K562 (cell line): ENCODE results near the gene MXI1. TPM values are rescaled to one million over a fixed set of nuclear protein-coding genes. Genes with fewer than 3 reads are reported as not detected.

Experiments
- ATAC-seq: fragments of 200-7000 bp; cut with Tn5 transposase; 3 replicates; pipeline ENCODE4 v1.9.1; 2020; ENCODE audit warnings: moderate library complexity
- BruUV-seq: library from RNA; stranded (reverse); fragments of 400-500 nt; replicated peaks from 2 replicates; lab custom pipeline; 2021; lab: Mats Ljungman, UMichigan
- CTCF ChIA-PET: fragments of 300-600 bp; formaldehyde crosslinking; extraction: SDS; loops from one replicate; lab custom pipeline; 2021; ENCODE audit warnings: low intra/inter-chr PET ratio; lab: Yijun Ruan, JAX
- POLR2A ChIA-PET: fragments of 300-600, 350-650 bp; sonication (Branson Sonifier 250); formaldehyde crosslinking; extraction: SDS; loops from one replicate; lab custom pipeline; 2021; ENCODE audit warnings: antibody characterized with exemption, inconsistent platforms; lab: Yijun Ruan, JAX
- DNase-seq, 4 experiments: peaks; one replicate each; pipeline versions ENCODE4 v3.0.0 to v3.0.0-alpha.2; 2011 to 2018; ENCODE audit warnings: low spot score in 3 of 4, mixed read lengths in 3 of 4; ENCODE audit errors: extremely low read depth in 1 of 4
- FAIRE-seq: peaks from 2 replicates; lab custom pipeline; 2011; peaks lifted over from hg19 to GRCh38; lab: Jason Lieb, UNC
- H2AFZ ChIP-seq: 2 replicates; pipeline ENCODE4 v1.6.0; 2011; ENCODE audit warnings: low read depth, low read length, control low read depth, inconsistent platforms
- H3K27ac ChIP-seq: fragments of 200-600 bp; 3 replicates; pipeline ENCODE4 v1.8.0; 2011; ENCODE audit warnings: low read depth, mild to moderate bottlenecking, control low read depth, inconsistent platforms, low read length, moderate library complexity, mixed read lengths; ENCODE audit errors: extremely low read depth
- H3K27me3 ChIP-seq, 2 experiments: fragments of 300-600 bp in 1 of 2; 2 replicates in 1 of 2; 3 replicates in 1 of 2; pipeline versions ENCODE4 v1.6.0 to v1.8.0; 2011; ENCODE audit warnings: inconsistent platforms in 2 of 2, low read length in 2 of 2, mild to moderate bottlenecking in 1 of 2, mixed read lengths in 1 of 2, moderate library complexity in 1 of 2; ENCODE audit not compliant: control insufficient read depth in 2 of 2, insufficient read depth in 2 of 2
- H3K36me3 ChIP-seq: fragments of 300-600 bp; 3 replicates; pipeline ENCODE4 v1.8.0; 2011; ENCODE audit warnings: mild to moderate bottlenecking, low read length, inconsistent platforms; ENCODE audit not compliant: control insufficient read depth, insufficient read depth
- H3K4me1 ChIP-seq, 2 experiments: fragments of 200-600 bp in 1 of 2; replicated peaks in 1 of 2; 2 replicates in 1 of 2; 3 replicates in 1 of 2; pipeline versions ENCODE4 v1.5.1 to v1.8.0; 2011; ENCODE audit warnings: inconsistent platforms in 2 of 2, low read length in 2 of 2, mild to moderate bottlenecking in 1 of 2, mixed read lengths in 1 of 2, moderate library complexity in 1 of 2; ENCODE audit not compliant: control insufficient read depth in 2 of 2, insufficient read depth in 2 of 2
- H3K4me2 ChIP-seq: 2 replicates; pipeline ENCODE4 v1.6.1; 2011; ENCODE audit warnings: low read length, control low read depth, inconsistent platforms, mixed read lengths; ENCODE audit not compliant: insufficient read depth
- H3K4me3 ChIP-seq: fragments of 200-600 bp; sonication (generic), shearing (Covaris generic); 2 replicates; pipeline ENCODE4 v1.5.1; 2016; ENCODE audit warnings: control low read depth, inconsistent platforms
- H3K79me2 ChIP-seq: fragments of 200-600 bp; 3 replicates; pipeline ENCODE4 v1.8.0; 2011; ENCODE audit warnings: low read length, inconsistent platforms; ENCODE audit not compliant: control insufficient read depth, insufficient read depth
- H3K9ac ChIP-seq, 2 experiments: 2 replicates each; pipeline versions ENCODE4 v1.6.0 to v1.6.1; 2011; ENCODE audit warnings: low read depth in 2 of 2, low read length in 2 of 2, control low read depth in 1 of 2, inconsistent platforms in 1 of 2, mild to moderate bottlenecking in 1 of 2, mixed read lengths in 1 of 2; ENCODE audit not compliant: insufficient read depth in 1 of 2
- H3K9me1 ChIP-seq: one replicate; pipeline ENCODE4 v1.6.0; 2011; ENCODE audit warnings: inconsistent platforms, mild to moderate bottlenecking, low read length, moderate library complexity; ENCODE audit not compliant: control insufficient read depth, insufficient read depth
- H3K9me3 ChIP-seq: replicated peaks from 2 replicates; pipeline ENCODE4 v1.5.1; 2011; ENCODE audit warnings: low read depth, low read length, inconsistent platforms; ENCODE audit not compliant: control insufficient read depth, insufficient read depth
- H4K20me1 ChIP-seq: replicated peaks from 2 replicates; pipeline ENCODE4 v1.6.1; 2011; ENCODE audit warnings: low read length, inconsistent platforms, mixed read lengths; ENCODE audit not compliant: control insufficient read depth, insufficient read depth
- BHLHE40 ChIP-seq: IDR thresholded peaks from 2 replicates; pipeline ENCODE4 v1.6.1; 2011; ENCODE audit warnings: low read length, improper control_type of control experiment
- CBX1 ChIP-seq: sonication (generic); IDR thresholded peaks from 2 replicates; pipeline ENCODE4 v1.6.1; 2016; ENCODE audit warnings: antibody characterized with exemption, low read depth, mild to moderate bottlenecking
- CEBPB ChIP-seq: fragments of 450-650 bp; IDR thresholded peaks from 2 replicates; pipeline ENCODE4 v1.6.1; 2016; ENCODE audit warnings: missing genetic modification characterization, missing compliant biosample characterization
- E2F4 ChIP-seq: sonication (generic); formaldehyde crosslinking; IDR thresholded peaks from 2 replicates; pipeline ENCODE4 v1.8.0; 2022; ENCODE audit warnings: mild to moderate bottlenecking, low read depth, missing genetic modification reagents
- MTF1 ChIP-seq: fragments of 250-450 bp; sonication (Bioruptor Pico); IDR thresholded peaks from 2 replicates; pipeline ENCODE4 v1.9.0; 2021; ENCODE audit warnings: moderate library complexity, mild to moderate bottlenecking, inconsistent platforms, borderline replicate concordance
- NR1H2 ChIP-seq: sonication (generic); formaldehyde crosslinking; IDR thresholded peaks from 2 replicates; pipeline ENCODE4 v1.4.0; 2020; ENCODE audit warnings: mild to moderate bottlenecking, missing genetic modification reagents
- NR2C1 ChIP-seq, 2 experiments: fragments of 450-650 bp; IDR thresholded peaks; 2 replicates each; pipeline ENCODE4 v1.6.1; 2017; ENCODE audit warnings: mild to moderate bottlenecking in 2 of 2, antibody characterized with exemption in 1 of 2, inconsistent platforms in 1 of 2, missing compliant biosample characterization in 1 of 2, missing genetic modification characterization in 1 of 2
- PHF8 ChIP-seq: fragments of 200-600 bp; sonication (generic); IDR thresholded peaks from 2 replicates; pipeline ENCODE4 v1.6.1; 2012; ENCODE audit warnings: mixed run types, mild to moderate bottlenecking, inconsistent platforms, low read length, moderate library complexity, borderline replicate concordance
- POLR3A ChIP-seq: IDR thresholded peaks from 2 replicates; pipeline ENCODE4 v1.6.1; 2011; ENCODE audit warnings: borderline replicate concordance, mild to moderate bottlenecking, moderate library complexity; ENCODE audit not compliant: insufficient read length, insufficient read depth; ENCODE audit errors: extremely low read depth
- RBM39 ChIP-seq: fragments of 200-400 bp; formaldehyde crosslinking; optimal IDR thresholded peaks from 2 replicates; pipeline ENCODE3; 2018; ENCODE audit warnings: low read depth, low read length
- RNF2 ChIP-seq: sonication (generic); IDR thresholded peaks from 2 replicates; pipeline ENCODE4 v1.6.1; 2016
- SP1 ChIP-seq: sonication (generic); formaldehyde crosslinking; IDR thresholded peaks from 2 replicates; pipeline ENCODE4 v1.8.1; 2022; ENCODE audit warnings: mild to moderate bottlenecking, missing genetic modification reagents
- THRB ChIP-seq: fragments of 450-650 bp; formaldehyde crosslinking; conservative IDR thresholded peaks from 2 replicates; pipeline ENCODE4 v1.4.0; 2022; ENCODE audit warnings: mild to moderate bottlenecking, missing genetic modification characterization
- ZNF436 ChIP-seq: fragments of 250-450, 450-650 bp; sonication (Bioruptor Pico); formaldehyde crosslinking; IDR thresholded peaks from 2 replicates; pipeline ENCODE4 v1.7.0; 2020; ENCODE audit warnings: mild to moderate bottlenecking
- ZNF655 ChIP-seq: fragments of 250-450 bp; sonication (Bioruptor Pico); IDR thresholded peaks from 2 replicates; pipeline ENCODE4 v1.5.0; 2021
- ZNF695 ChIP-seq: fragments of 450-650 bp; formaldehyde crosslinking; IDR thresholded peaks from 2 replicates; pipeline ENCODE4 v1.4.0; 2020; ENCODE audit warnings: mild to moderate bottlenecking, moderate library complexity
- ZNF79 ChIP-seq: fragments of 250-450 bp; sonication (Bioruptor Pico); IDR thresholded peaks from 2 replicates; pipeline ENCODE4 v1.4.0; 2020; ENCODE audit warnings: low read depth, mild to moderate bottlenecking, moderate library complexity
- WGBS: fragments of 100-300 bp; shearing (Covaris generic); methylation state at CpG from one replicate; pipeline ENCODE4 v1.1.6; 2016; ENCODE audit warnings: low coverage, mixed read lengths; ENCODE audit not compliant: insufficient coverage; ENCODE audit errors: missing lambda C conversion rate; 5-methylcytosine and 5-hydroxymethylcytosine counted together
- in situ Hi-C: fragments of 300-500 bp; cut with MboI; formaldehyde crosslinking; loops from 4 replicates; pipeline ENCODE4 v1.15.0; 2018; ENCODE audit warnings: inconsistent platforms, mixed read lengths
- intact Hi-C: fragments of 100-400 bp; cut with micrococcal nuclease; formaldehyde crosslinking; loops from 2 replicates; pipeline ENCODE4 v1.14.2; 2022
- polyA plus RNA-seq, 8 experiments: library from polyadenylated mRNA; depleted of rRNA in 4 of 8; stranded (reverse) in 5 of 8; unstranded in 3 of 8; fragments of >200 nt; fragmentation: Nextera tagmentation in 2 of 8; fragmentation: Illumina TruSeq in 1 of 8; extraction: Ambion mirVana in 2 of 8; extraction: Trizol in 1 of 8; gene quantifications; 2 replicates each; pipeline versions ENCODE4 v1.2.1 to v1.2.3, GENCODE V29; 2011 to 2014; ENCODE audit warnings: inconsistent platforms in 1 of 8, missing spikeins in 1 of 8
- total RNA-seq, 7 experiments: library from RNA; depleted of rRNA in 6 of 7; stranded (reverse); fragments of >200 nt in 6 of 7; fragmentation: Illumina TruSeq in 2 of 7; extraction: Trizol in 2 of 7; gene quantifications; 2 replicates each; pipeline versions ENCODE4 v1.2.1 to v1.2.3, GENCODE V29; 2011 to 2021; ENCODE audit warnings: low replicate concordance in 1 of 7
- TF ChIP-seq, protein P1 (sequence below), 2 experiments: fragments of 450-650 bp in 1 of 2; sonication (generic) in 1 of 2; formaldehyde crosslinking in 1 of 2; IDR thresholded peaks in 1 of 2; conservative IDR thresholded peaks in 1 of 2; 2 replicates each; pipeline versions ENCODE4 v1.6.1 to v1.8.1; 2016 to 2023; ENCODE audit warnings: mild to moderate bottlenecking in 2 of 2, moderate library complexity in 2 of 2, inconsistent platforms in 1 of 2, missing genetic modification reagents in 1 of 2

Gene MXI1
- total and polyA plus RNA-seq, 9 of the 15 experiments (the other 6 are each of a cell fraction or from before 2014, with no cell fraction given) = 9.1 to 23.7 (median 14.8) TPM

GRCh38 chr10:110192552-110192951 is 14.9 kb upstream of the MXI1 start (continued):
- TF ChIP-seq NR2C1 (IDR thresholded peaks at IDR 0.05) (peak; percentile 73), NR2C1 (tag; IDR thresholded peaks at IDR 0.05) (peak; percentile 83), RNF2 (no peak), BHLHE40 (no peak), POLR3A (no peak), SP1 (CRISPR knock-in tag) (0 out of 2 replicates have a peak, but pooled peaks have one; percentile 20), ZNF79 (no peak), RBM39 (no peak), PHF8 (no peak), ZNF695 (CRISPR knock-in tag) (no peak), ZNF655 (no peak), ZNF436 (CRISPR knock-in tag) (no peak)

- no peak overlapping the region for H3K4me3 ChIP-seq
- H3K36me3 ChIP-seq = no peaks in the 10 kb centered on the region
- CTCF ChIA-PET = no interaction called here
- FAIRE-seq (no peak), ATAC-seq (no peak), DNase-seq (no peak)
- WGBS = 31% methylated on average over 3 of the region's 3 CpGs
- H3K9me3 ChIP-seq = no peaks in the 10 kb centered on the region
- H2AFZ ChIP-seq = no peak overlapping the region
- in situ Hi-C loops (no loop called here), intact Hi-C loops (loop anchor here (10.0 kb wide), 1 partner anchor 196 kb away; the partner anchor contains the start of gene ADD3)
- no peak overlapping the region for H3K4me2 ChIP-seq
- POLR2A ChIA-PET = no interaction called here
- BruUV-seq = no TSS peak
- no peaks in the 10 kb centered on the region for H3K79me2 ChIP-seq
- H3K27ac ChIP-seq = no peak overlapping the region
- peaks cover 0 to 2% of the 10 kb centered on the region in 2 experiments; a peak in 1 of 5 replicates for H3K4me1 ChIP-seq
- H3K27me3 ChIP-seq = no peaks in the 10 kb centered on the region
- H3K9me1 ChIP-seq = no peaks in the 10 kb centered on the region
- no peaks in the 10 kb centered on the region for H4K20me1 ChIP-seq
- H3K9ac ChIP-seq = no peak overlapping the region
- TF ChIP-seq E2F4 (no peak), CEBPB (tag) (0 out of 2 replicates have a peak, but pooled peaks have one; percentile 9), CBX1 (no peak), THRB (CRISPR knock-in tag) (no peak), MTF1 (no peak), NR1H2 (CRISPR knock-in tag) (no peak)
- TF ChIP-seq, protein P1, sequence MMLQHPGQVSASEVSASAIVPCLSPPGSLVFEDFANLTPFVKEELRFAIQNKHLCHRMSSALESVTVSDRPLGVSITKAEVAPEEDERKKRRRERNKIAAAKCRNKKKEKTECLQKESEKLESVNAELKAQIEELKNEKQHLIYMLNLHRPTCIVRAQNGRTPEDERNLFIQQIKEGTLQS (IDR thresholded peaks at IDR 0.05) = 0 out of 2 replicates have a peak, but pooled peaks have one; percentile 47
- TF ChIP-seq, protein P1 (CRISPR knock-in tag; conservative IDR thresholded peaks at IDR 0.05) = no peak
Measured at GRCh38 chr10:110200503-110200902, 6.9 kb upstream of the MXI1 start.
